Neural progenitor cell (in vitro differentiated cells): ENCODE results near the gene FRAS1.

Experiments
- EZH2 ChIP-seq: fragments of 200-600 bp; sonication (generic); IDR thresholded peaks from 2 replicates; pipeline ENCODE4 v1.6.1; 2017; ENCODE audit warnings: antibody characterized with exemption, mild to moderate bottlenecking, moderate library complexity
- EZH2phosphoT487 ChIP-seq: fragments of 200-600 bp; sonication (generic); IDR thresholded peaks from 2 replicates; pipeline ENCODE4 v1.6.1; 2017; ENCODE audit warnings: antibody characterized with exemption
- TF ChIP-seq, protein P1 (sequence below): fragments of 200-600 bp; sonication (generic); IDR thresholded peaks from 2 replicates; pipeline ENCODE4 v1.5.1; 2017; ENCODE audit warnings: antibody characterized with exemption, mild to moderate bottlenecking

DNA sequence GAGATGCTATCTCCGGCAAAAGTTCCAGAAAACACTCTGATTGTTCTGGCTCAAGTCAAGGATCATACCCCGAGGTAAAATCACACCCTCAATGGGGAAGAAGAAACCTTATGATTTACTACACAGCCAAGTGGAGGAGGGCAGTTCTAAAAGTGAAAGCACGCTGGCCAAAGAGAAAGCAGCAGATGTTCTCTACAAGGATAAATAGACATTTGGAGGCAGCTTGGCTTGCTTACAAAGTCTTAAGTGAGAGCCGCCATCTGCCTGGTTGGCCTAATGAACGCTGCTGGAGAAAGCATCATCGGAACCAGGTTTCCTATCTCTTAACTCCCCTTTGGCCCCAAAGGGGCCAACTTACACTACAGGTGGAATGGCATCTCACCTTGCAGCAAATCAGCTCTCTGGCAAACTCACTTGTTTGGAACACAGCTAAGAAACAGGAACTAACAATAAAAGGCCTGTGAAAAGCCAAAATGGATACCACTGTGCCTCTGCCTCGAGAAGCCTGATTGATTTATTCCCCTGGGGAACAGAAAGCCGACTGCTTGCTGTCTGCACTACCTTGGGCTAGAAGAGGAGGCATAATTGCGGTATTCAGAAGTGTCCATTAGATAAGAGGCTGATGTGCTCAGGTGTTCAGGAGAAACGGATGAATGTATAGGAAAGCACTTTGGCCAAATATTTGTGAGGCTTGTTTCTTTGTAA lies 22.8 kb downstream of the FRAS1 start:
- TF ChIP-seq, protein P1, sequence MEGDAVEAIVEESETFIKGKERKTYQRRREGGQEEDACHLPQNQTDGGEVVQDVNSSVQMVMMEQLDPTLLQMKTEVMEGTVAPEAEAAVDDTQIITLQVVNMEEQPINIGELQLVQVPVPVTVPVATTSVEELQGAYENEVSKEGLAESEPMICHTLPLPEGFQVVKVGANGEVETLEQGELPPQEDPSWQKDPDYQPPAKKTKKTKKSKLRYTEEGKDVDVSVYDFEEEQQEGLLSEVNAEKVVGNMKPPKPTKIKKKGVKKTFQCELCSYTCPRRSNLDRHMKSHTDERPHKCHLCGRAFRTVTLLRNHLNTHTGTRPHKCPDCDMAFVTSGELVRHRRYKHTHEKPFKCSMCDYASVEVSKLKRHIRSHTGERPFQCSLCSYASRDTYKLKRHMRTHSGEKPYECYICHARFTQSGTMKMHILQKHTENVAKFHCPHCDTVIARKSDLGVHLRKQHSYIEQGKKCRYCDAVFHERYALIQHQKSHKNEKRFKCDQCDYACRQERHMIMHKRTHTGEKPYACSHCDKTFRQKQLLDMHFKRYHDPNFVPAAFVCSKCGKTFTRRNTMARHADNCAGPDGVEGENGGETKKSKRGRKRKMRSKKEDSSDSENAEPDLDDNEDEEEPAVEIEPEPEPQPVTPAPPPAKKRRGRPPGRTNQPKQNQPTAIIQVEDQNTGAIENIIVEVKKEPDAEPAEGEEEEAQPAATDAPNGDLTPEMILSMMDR: no peak
- TF ChIP-seq EZH2phosphoT487 (no peak), EZH2 (no peak)
